HCT116 (cell line): ENCODE measurements around the gene BCAS2. TPM values are rescaled to one million over a fixed set of nuclear protein-coding genes. Genes with fewer than 3 reads are reported as not detected.

Experiments
- ATAC-seq: fragments of 200-7000 bp; cut with Tn5 transposase; 2 replicates; pipeline ENCODE4 v1.9.1; 2020; ENCODE audit warnings: mild to moderate bottlenecking, moderate library complexity
- BruUV-seq: library from RNA; stranded (reverse); fragments of 400-500 nt; replicated peaks from 2 replicates; lab custom pipeline; 2021; lab: Mats Ljungman, UMichigan
- CTCF ChIA-PET: fragments of 300-600 bp; sonication (Branson Sonifier 250); formaldehyde crosslinking; loops from one replicate; lab custom pipeline; 2021; ENCODE audit warnings: antibody characterized with exemption; lab: Charles Lee
- POLR2A ChIA-PET: fragments of 300-600, 350-600 bp; sonication (Branson Sonifier 250); formaldehyde crosslinking; loops from one replicate; lab custom pipeline; 2021; ENCODE audit warnings: antibody characterized with exemption; lab: Charles Lee
- RAD21 ChIA-PET, 2 experiments: fragments of 300-600 bp; sonication (Branson Sonifier 250); formaldehyde crosslinking; loops; one replicate each; lab custom pipeline; 2023; ENCODE audit warnings: low total read pairs in 2 of 2; ENCODE audit not compliant: uncharacterized antibody in 2 of 2, unreplicated experiment in 2 of 2, low non-redundant PET in 1 of 2; lab: Charles Lee
- DNase-seq: peaks from one replicate; pipeline ENCODE4 v3.0.0-alpha.2; 2010; ENCODE audit warnings: low read depth, low spot score
- H2AFZ ChIP-seq: fragments of 200-600 bp; shearing (Covaris generic), sonication (generic); 2 replicates; pipeline ENCODE4 v1.6.1; 2017; ENCODE audit warnings: low read depth, mixed run types, mixed read lengths, antibody characterized with exemption, low read length; ENCODE audit not compliant: poor library complexity, severe bottlenecking
- H3K27ac ChIP-seq: 2 replicates; pipeline ENCODE4 v1.5.1; 2012; ENCODE audit warnings: low read depth, low read length
- H3K27me3 ChIP-seq: fragments of 200-600 bp; sonication (generic); 2 replicates; pipeline ENCODE4 v1.6.1; 2016; ENCODE audit warnings: mixed run types, low read length, mixed read lengths; ENCODE audit not compliant: insufficient read depth
- H3K36me3 ChIP-seq, 2 experiments: fragments of 200-500 bp in 1 of 2; fragments of 200-600 bp in 1 of 2; sonication (Bioruptor generic) in 1 of 2; sonication (generic) in 1 of 2; 2 replicates each; pipeline versions ENCODE4 v1.5.1 to v1.6.1; 2014 to 2016; ENCODE audit warnings: low read length in 2 of 2, inconsistent platforms in 1 of 2, mixed read lengths in 1 of 2, mixed run types in 1 of 2; ENCODE audit not compliant: insufficient read depth in 2 of 2, control insufficient read depth in 1 of 2
- H3K4me1 ChIP-seq, 2 experiments: fragments of 200-600 bp in 1 of 2; sonication (generic) in 1 of 2; 2 replicates each; pipeline versions ENCODE4 v1.5.1 to v1.6.1; 2012 to 2017; ENCODE audit warnings: low read length in 2 of 2, inconsistent platforms in 1 of 2, mild to moderate bottlenecking in 1 of 2, mixed read lengths in 1 of 2, mixed run types in 1 of 2, moderate library complexity in 1 of 2; ENCODE audit not compliant: insufficient read depth in 2 of 2, control insufficient read depth in 1 of 2
- H3K4me2 ChIP-seq: fragments of 200-600 bp; sonication (generic); 2 replicates; pipeline ENCODE4 v1.6.1; 2017; ENCODE audit warnings: mixed run types, low read length, mixed read lengths
- H3K4me3 ChIP-seq, 2 experiments: fragments of 200-600 bp in 1 of 2; sonication (generic) in 1 of 2; replicated peaks in 1 of 2; 2 replicates each; pipeline ENCODE4 v1.5.1; 2011 to 2016; ENCODE audit warnings: low read length in 2 of 2, control low read depth in 1 of 2, low read depth in 1 of 2, mild to moderate bottlenecking in 1 of 2, mixed read lengths in 1 of 2, mixed run types in 1 of 2
- H3K79me2 ChIP-seq: fragments of 200-600 bp; sonication (generic); 2 replicates; pipeline ENCODE4 v1.6.1; 2017; ENCODE audit warnings: mild to moderate bottlenecking, mixed run types, low read length, moderate library complexity, mixed read lengths; ENCODE audit not compliant: insufficient read depth
- H3K9ac ChIP-seq: fragments of 200-600 bp; sonication (generic); 2 replicates; pipeline ENCODE4 v1.6.1; 2016; ENCODE audit warnings: low read length, mixed read lengths
- H3K9me2 ChIP-seq: fragments of 200-600 bp; sonication (generic), shearing (Covaris generic); 2 replicates; pipeline ENCODE4 v1.6.1; 2017; ENCODE audit warnings: mixed run types, mild to moderate bottlenecking, moderate library complexity; ENCODE audit not compliant: insufficient read depth
- H3K9me3 ChIP-seq, 2 experiments: fragments of 200-500 bp in 1 of 2; fragments of 200-600 bp in 1 of 2; sonication (Bioruptor generic) in 1 of 2; sonication (generic) in 1 of 2; 2 replicates each; pipeline ENCODE4 v1.6.1; 2014 to 2017; ENCODE audit warnings: low read length in 2 of 2, mixed read lengths in 2 of 2, inconsistent platforms in 1 of 2, low read depth in 1 of 2, mild to moderate bottlenecking in 1 of 2, mixed run types in 1 of 2, moderate library complexity in 1 of 2; ENCODE audit not compliant: control insufficient read depth in 1 of 2, insufficient read depth in 1 of 2
- H4K20me1 ChIP-seq: fragments of 200-600 bp; sonication (generic), shearing (Covaris generic); 2 replicates; pipeline ENCODE4 v1.6.1; 2017; ENCODE audit warnings: mixed run types, mild to moderate bottlenecking, moderate library complexity; ENCODE audit not compliant: insufficient read depth
- ATF3 ChIP-seq: IDR thresholded peaks from 2 replicates; pipeline ENCODE4 v1.6.1; 2012
- CEBPB ChIP-seq: IDR thresholded peaks from 2 replicates; pipeline ENCODE4 v1.6.1; 2012; ENCODE audit warnings: low read depth
- EGR1 ChIP-seq: IDR thresholded peaks from 2 replicates; pipeline ENCODE4 v1.6.1; 2012; ENCODE audit warnings: low read depth
- ELF1 ChIP-seq: IDR thresholded peaks from 2 replicates; pipeline ENCODE4 v1.6.1; 2012; ENCODE audit warnings: low read depth, borderline replicate concordance
- EZH2phosphoT487 ChIP-seq: fragments of 200-600 bp; IDR thresholded peaks from 2 replicates; pipeline ENCODE4 v1.6.1; 2018; ENCODE audit warnings: antibody characterized with exemption, borderline replicate concordance
- FOSL1 ChIP-seq: IDR thresholded peaks from 2 replicates; pipeline ENCODE4 v1.6.1; 2012; ENCODE audit warnings: low read depth
- JUND ChIP-seq: IDR thresholded peaks from 2 replicates; pipeline ENCODE4 v1.6.1; 2012
- MAX ChIP-seq: IDR thresholded peaks from 2 replicates; pipeline ENCODE4 v1.6.1; 2012
- POLR2A ChIP-seq: IDR thresholded peaks from 2 replicates; pipeline ENCODE4 v1.7.0; 2011; ENCODE audit warnings: borderline replicate concordance; ENCODE audit not compliant: insufficient read depth, insufficient read length; ENCODE audit errors: extremely low read depth
- POLR2AphosphoS5 ChIP-seq: IDR thresholded peaks from 2 replicates; pipeline ENCODE4 v1.6.1; 2011; ENCODE audit warnings: mild to moderate bottlenecking, low read depth, low read length, moderate library complexity
- REST ChIP-seq: IDR thresholded peaks from 2 replicates; pipeline ENCODE4 v1.6.1; 2012; ENCODE audit warnings: low read depth
- SIN3A ChIP-seq: IDR thresholded peaks from 2 replicates; pipeline ENCODE4 v1.6.1; 2012; ENCODE audit warnings: low read depth
- SP1 ChIP-seq: IDR thresholded peaks from 2 replicates; pipeline ENCODE4 v1.6.1; 2012; ENCODE audit warnings: low read depth
- SRF ChIP-seq: IDR thresholded peaks from 2 replicates; pipeline ENCODE4 v1.6.1; 2012; ENCODE audit warnings: low read depth
- TCF7L2 ChIP-seq: IDR thresholded peaks from 2 replicates; pipeline ENCODE4 v1.7.0; 2011; ENCODE audit warnings: borderline replicate concordance, inconsistent platforms; ENCODE audit not compliant: insufficient read depth, insufficient read length; ENCODE audit errors: extremely low read depth
- YY1 ChIP-seq: IDR thresholded peaks from 2 replicates; pipeline ENCODE4 v1.6.1; 2011; ENCODE audit warnings: low read length, low read depth, moderate library complexity, mild to moderate bottlenecking; ENCODE audit not compliant: insufficient replicate concordance; ENCODE audit errors: extremely low read depth
- ZFX ChIP-seq: fragments of 450-650 bp; IDR thresholded peaks from 2 replicates; pipeline ENCODE4 v1.6.1; 2017
- ZNF274 ChIP-seq: fragments of 200-500 bp; sonication (Bioruptor generic); IDR thresholded peaks from 2 replicates; pipeline ENCODE4 v1.6.1; 2014; ENCODE audit warnings: mild to moderate bottlenecking, low read depth, low read length, inconsistent platforms
- intact Hi-C: fragments of 100-400 bp; cut with micrococcal nuclease; formaldehyde crosslinking; loops from 2 replicates; pipeline ENCODE4 v1.10.0; 2022
- total RNA-seq: library from RNA; stranded (reverse); gene quantifications from one replicate; pipeline ENCODE4 v1.2.1, GENCODE V29; 2021; ENCODE audit not compliant: unreplicated experiment

BCAS2 gene
- total RNA-seq, 1 experiment from 2014 or later = 45.2 TPM

- H3K36me3 ChIP-seq = no peaks in the 10 kb centered on the region
- H3K27ac ChIP-seq = no peak overlapping the region
- BruUV-seq = no TSS peak
- ATAC-seq = no peak
- H3K9me3 ChIP-seq = no peaks in the 10 kb centered on the region
- H3K4me3 ChIP-seq = no peak overlapping the region
- POLR2A ChIA-PET = no interaction called here
- H2AFZ ChIP-seq = no peak overlapping the region
- no peak overlapping the region for H3K4me2 ChIP-seq
- no peaks in the 10 kb centered on the region for H4K20me1 ChIP-seq
- RAD21 ChIA-PET = no interaction called here
- intact Hi-C loops = no loop called here
- H3K9ac ChIP-seq = no peak overlapping the region
- no peaks in the 10 kb centered on the region for H3K4me1 ChIP-seq
- H3K9me2 ChIP-seq = no peaks in the 10 kb centered on the region
- TF ChIP-seq POLR2AphosphoS5 = no peak
- TF ChIP-seq ELF1 = no peak
- TF ChIP-seq ZNF274 = no peak
- CTCF ChIA-PET = no interaction called here
- no peaks in the 10 kb centered on the region for H3K79me2 ChIP-seq
- DNase-seq = no peak
- H3K27me3 ChIP-seq = no peaks in the 10 kb centered on the region
Observed at GRCh38 chr1:114554577-114554976, 26.8 kb downstream of the BCAS2 start.

- BruUV-seq = no TSS peak
- POLR2A ChIA-PET = no interaction called here
- Histone ChIP-seq H3K79me2 (no peaks in the 10 kb centered on the region), H3K4me3 (no peak overlapping the region), H3K27ac (no peak overlapping the region), H3K9ac (no peak overlapping the region), H3K4me2 (no peak overlapping the region), H3K36me3 (no peaks in the 10 kb centered on the region), H2AFZ (no peak overlapping the region), H3K27me3 (no peaks in the 10 kb centered on the region), H3K9me3 (no peaks in the 10 kb centered on the region), H3K9me2 (no peaks in the 10 kb centered on the region), H3K4me1 (no peaks in the 10 kb centered on the region), H4K20me1 (no peaks in the 10 kb centered on the region)
- DNase-seq (no peak), ATAC-seq (no peak)
- RAD21 ChIA-PET = no interaction called here
- CTCF ChIA-PET = no interaction called here
- intact Hi-C loops = no loop called here
- TF ChIP-seq YY1 = no peak
- no peak for TF ChIP-seq EGR1
- no peak for TF ChIP-seq JUND
- TF ChIP-seq EZH2phosphoT487 = no peak
- no peak for TF ChIP-seq SIN3A
- no peak for TF ChIP-seq SRF
- no peak for TF ChIP-seq POLR2A
- no peak for TF ChIP-seq CEBPB
- no peak for TF ChIP-seq REST
- no peak for TF ChIP-seq ATF3
- no peak for TF ChIP-seq SP1
- TF ChIP-seq FOSL1 = no peak
- TF ChIP-seq POLR2AphosphoS5 = no peak
- no peak for TF ChIP-seq TCF7L2
- no peak for TF ChIP-seq ZNF274
- no peak for TF ChIP-seq ELF1
- no peak for TF ChIP-seq MAX
- no peak for TF ChIP-seq ZFX
Observed at GRCh38 chr1:114552106-114552639, 29.2 kb downstream of the BCAS2 start.
